MM.1S (cell line): ENCODE results near the gene CD200R1.

Experiments used
- DNase-seq: peaks from one replicate; pipeline ENCODE4 v3.0.0-alpha.2; 2015
- H2AFZ ChIP-seq: fragments of 300-600 bp; sonication (generic); 2 replicates; pipeline ENCODE4 v1.6.0; 2016; ENCODE audit warnings: antibody characterized with exemption, low read length
- H3F3A ChIP-seq: fragments of 300-600 bp; sonication (generic); 2 replicates; pipeline ENCODE4 v1.6.1; 2016; ENCODE audit warnings: mild to moderate bottlenecking, antibody characterized with exemption, low read length, moderate library complexity, mixed read lengths; ENCODE audit not compliant: insufficient read depth
- H3K27ac ChIP-seq: fragments of 300-600 bp; sonication (generic); 2 replicates; pipeline ENCODE4 v1.5.1; 2016; ENCODE audit warnings: mild to moderate bottlenecking, low read length
- H3K27me3 ChIP-seq: fragments of 300-600 bp; sonication (generic); replicated peaks from 2 replicates; pipeline ENCODE4 v1.6.0; 2016; ENCODE audit warnings: low read length; ENCODE audit not compliant: insufficient read depth
- H3K36me3 ChIP-seq: fragments of 300-600 bp; sonication (generic); replicated peaks from 2 replicates; pipeline ENCODE4 v1.6.1; 2016; ENCODE audit warnings: mild to moderate bottlenecking, low read length, mixed read lengths; ENCODE audit not compliant: insufficient read depth
- H3K4me1 ChIP-seq: fragments of 300-600 bp; sonication (generic); 2 replicates; pipeline ENCODE4 v1.6.1; 2016; ENCODE audit warnings: low read length, mixed read lengths
- H3K4me2 ChIP-seq: fragments of 300-600 bp; sonication (generic); 2 replicates; pipeline ENCODE4 v1.6.0; 2016; ENCODE audit warnings: low read depth, low read length
- H3K4me3 ChIP-seq: fragments of 300-600 bp; sonication (generic); 2 replicates; pipeline ENCODE4 v1.5.1; 2016; ENCODE audit warnings: low read length, mixed read lengths
- H3K79me2 ChIP-seq: fragments of 300-600 bp; sonication (generic); 2 replicates; pipeline ENCODE4 v1.6.1; 2016; ENCODE audit warnings: mixed run types, low read length, mixed read lengths
- H3K9ac ChIP-seq: fragments of 300-600 bp; sonication (generic); 2 replicates; pipeline ENCODE4 v1.6.1; 2016; ENCODE audit warnings: low read length, mixed read lengths
- H3K9me2 ChIP-seq: fragments of 300-600 bp; sonication (generic); replicated peaks from 2 replicates; pipeline ENCODE4 v1.6.1; 2016; ENCODE audit warnings: mild to moderate bottlenecking, low read length, mixed read lengths; ENCODE audit not compliant: insufficient read depth
- H3K9me3 ChIP-seq: fragments of 300-600 bp; sonication (generic); replicated peaks from 2 replicates; pipeline ENCODE4 v1.6.1; 2016; ENCODE audit warnings: mild to moderate bottlenecking, low read length, mixed read lengths; ENCODE audit not compliant: insufficient read depth
- H4K20me1 ChIP-seq: fragments of 300-600 bp; sonication (generic); 2 replicates; pipeline ENCODE4 v1.6.1; 2016; ENCODE audit warnings: mild to moderate bottlenecking, low read length, moderate library complexity, mixed read lengths; ENCODE audit not compliant: insufficient read depth
- CTCF ChIP-seq: fragments of 300-600 bp; sonication (generic); IDR thresholded peaks from 2 replicates; pipeline ENCODE4 v1.5.1; 2016; ENCODE audit warnings: antibody characterized with exemption, low read length, mixed read lengths
- EZH2 ChIP-seq: fragments of 300-600 bp; sonication (generic); optimal IDR thresholded peaks from 2 replicates; pipeline ENCODE3; 2017; ENCODE audit warnings: low read depth, mild to moderate bottlenecking, antibody characterized with exemption, low read length, mixed read lengths
- EZH2phosphoT487 ChIP-seq: fragments of 300-600 bp; sonication (generic); IDR thresholded peaks from 2 replicates; pipeline ENCODE4 v1.6.1; 2018; ENCODE audit warnings: antibody characterized with exemption, low read length

Gene CD200R1

GRCh38 chr3:113006359-113007056 lies 31.6 kb upstream of the CD200R1 start:
- H3K27ac ChIP-seq, result peak overlapping the region; percentile 46; the same call in 1 of the 2 replicates

DNA sequence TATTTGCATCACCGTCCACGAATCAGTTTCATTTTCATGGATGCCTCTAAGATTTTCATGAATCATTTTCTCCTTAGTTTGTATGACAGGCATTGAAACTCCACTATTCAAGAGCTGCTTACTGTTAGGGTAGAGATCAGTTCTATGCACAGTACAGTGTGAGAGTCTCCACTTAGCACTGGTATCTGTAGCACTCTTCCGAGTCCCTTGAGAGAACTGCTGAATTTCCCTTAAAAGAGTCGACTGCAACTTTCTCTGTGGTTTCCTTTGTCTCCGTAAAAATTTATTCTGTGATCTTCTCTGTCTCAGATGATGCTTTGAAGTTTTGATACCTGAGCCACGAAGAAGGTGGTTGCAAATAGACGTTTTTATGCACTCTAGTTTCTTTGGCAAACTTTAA lies 30.7 kb upstream of the CD200R1 start:
- Histone ChIP-seq H3K4me2 (peak overlapping the region; percentile 57), H3K9me2 (no peaks in the 10 kb centered on the region), H3K9me3 (no peaks in the 10 kb centered on the region), H2AFZ (no peak overlapping the region), H3K79me2 (peaks cover 7% of the 10 kb centered on the region; the same call in 1 of the 2 replicates), H3K4me3 (peak overlapping the region; percentile 6; the same call in 1 of the 2 replicates), H3F3A (peaks cover 22% of the 10 kb centered on the region), H4K20me1 (no peaks in the 10 kb centered on the region), H3K4me1 (peaks cover 24% of the 10 kb centered on the region), H3K36me3 (peaks cover 2% of the 10 kb centered on the region; the same call in 1 of the 2 replicates), H3K9ac (no peak overlapping the region), H3K27ac (peak overlapping the region; percentile 46; the same call in 1 of the 2 replicates), H3K27me3 (no peaks in the 10 kb centered on the region)
- DNase-seq, result peak; percentile 81
- TF ChIP-seq CTCF, result no peak
- no peak for TF ChIP-seq EZH2phosphoT487
- no peak for TF ChIP-seq EZH2

More at GRCh38 chr3:113006359-113007056, 31.6 kb upstream of the CD200R1 start:
- Histone ChIP-seq H3K9me3 (no peaks in the 10 kb centered on the region), H3K79me2 (peaks cover 10% of the 10 kb centered on the region; the same call in 1 of the 2 replicates), H3K4me3 (peak overlapping the region; percentile 6; the same call in 1 of the 2 replicates), H3K27me3 (no peaks in the 10 kb centered on the region), H3K4me1 (peaks cover 24% of the 10 kb centered on the region), H3K9me2 (no peaks in the 10 kb centered on the region), H2AFZ (no peak overlapping the region), H4K20me1 (no peaks in the 10 kb centered on the region), H3K36me3 (peaks cover 7% of the 10 kb centered on the region; the same call in 1 of the 2 replicates), H3K4me2 (peak overlapping the region; percentile 57), H3F3A (peaks cover 22% of the 10 kb centered on the region), H3K9ac (no peak overlapping the region)
- TF ChIP-seq CTCF, result no peak
- TF ChIP-seq EZH2phosphoT487, result no peak
- TF ChIP-seq EZH2, result no peak
- DNase-seq, result no peak

GRCh38 chr3:113002679-113003078 lies 27.8 kb upstream of the CD200R1 start:
- Histone ChIP-seq H3K4me2 (no peak overlapping the region), H3K27me3 (no peaks in the 10 kb centered on the region), H3K4me1 (peaks cover 24% of the 10 kb centered on the region), H3K27ac (no peak overlapping the region), H3K9me3 (no peaks in the 10 kb centered on the region), H3K79me2 (0 out of 2 replicates have a peak, but pooled peaks cover 3% of the 10 kb centered on the region), H4K20me1 (no peaks in the 10 kb centered on the region), H3K36me3 (no peaks in the 10 kb centered on the region; the same call in 1 of the 2 replicates), H3F3A (peaks cover 22% of the 10 kb centered on the region), H3K9me2 (no peaks in the 10 kb centered on the region), H2AFZ (no peak overlapping the region), H3K9ac (no peak overlapping the region), H3K4me3 (no peak overlapping the region)
- TF ChIP-seq CTCF (no peak), EZH2 (no peak), EZH2phosphoT487 (no peak)
- no peak for DNase-seq
